ENCODE measurements around the gene BID.
"Not testable (repeated sequence)": the region's sequence is repeated elsewhere in the genome, so short reads cannot be mapped to it uniquely, and the experiment has no call there.

DNA sequence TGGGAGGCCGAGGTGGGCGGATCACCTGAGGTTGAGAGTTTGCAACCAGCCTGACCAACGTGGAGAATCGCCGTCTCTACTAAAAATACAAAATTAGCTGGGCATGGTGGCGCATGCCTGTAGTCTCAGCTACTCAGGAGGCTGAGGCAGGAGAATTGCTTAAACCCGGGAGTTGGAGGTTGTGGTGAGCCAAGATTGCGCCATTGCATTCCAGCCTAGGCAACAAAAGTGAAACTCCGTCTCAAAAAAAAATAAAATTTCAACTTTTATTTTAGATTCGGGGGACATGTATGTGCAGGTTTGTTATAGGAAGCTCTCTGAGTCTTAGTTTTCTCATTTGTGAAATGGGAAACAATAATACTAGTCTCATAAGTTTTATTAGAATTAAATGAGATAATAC, 77.1 kb downstream of the BID start:
- TF ChIP-seq EZH2, EZH2phosphoT487 (IDR thresholded peaks at IDR 0.05): not testable (repeated sequence)
- TF ChIP-seq, protein P1, sequence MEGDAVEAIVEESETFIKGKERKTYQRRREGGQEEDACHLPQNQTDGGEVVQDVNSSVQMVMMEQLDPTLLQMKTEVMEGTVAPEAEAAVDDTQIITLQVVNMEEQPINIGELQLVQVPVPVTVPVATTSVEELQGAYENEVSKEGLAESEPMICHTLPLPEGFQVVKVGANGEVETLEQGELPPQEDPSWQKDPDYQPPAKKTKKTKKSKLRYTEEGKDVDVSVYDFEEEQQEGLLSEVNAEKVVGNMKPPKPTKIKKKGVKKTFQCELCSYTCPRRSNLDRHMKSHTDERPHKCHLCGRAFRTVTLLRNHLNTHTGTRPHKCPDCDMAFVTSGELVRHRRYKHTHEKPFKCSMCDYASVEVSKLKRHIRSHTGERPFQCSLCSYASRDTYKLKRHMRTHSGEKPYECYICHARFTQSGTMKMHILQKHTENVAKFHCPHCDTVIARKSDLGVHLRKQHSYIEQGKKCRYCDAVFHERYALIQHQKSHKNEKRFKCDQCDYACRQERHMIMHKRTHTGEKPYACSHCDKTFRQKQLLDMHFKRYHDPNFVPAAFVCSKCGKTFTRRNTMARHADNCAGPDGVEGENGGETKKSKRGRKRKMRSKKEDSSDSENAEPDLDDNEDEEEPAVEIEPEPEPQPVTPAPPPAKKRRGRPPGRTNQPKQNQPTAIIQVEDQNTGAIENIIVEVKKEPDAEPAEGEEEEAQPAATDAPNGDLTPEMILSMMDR (IDR thresholded peaks at IDR 0.05), result not testable (repeated sequence)

Measured in neural progenitor cell (in vitro differentiated cells).